GM15510 (cell line): ENCODE data around the gene TNNT3.

Source experiments
- POLR2A ChIP-seq: IDR thresholded peaks from 3 replicates; pipeline ENCODE4 v1.6.1; 2011; ENCODE audit warnings: borderline replicate concordance; ENCODE audit not compliant: insufficient read length; ENCODE audit errors: extremely low read depth

Gene TNNT3

DNA sequence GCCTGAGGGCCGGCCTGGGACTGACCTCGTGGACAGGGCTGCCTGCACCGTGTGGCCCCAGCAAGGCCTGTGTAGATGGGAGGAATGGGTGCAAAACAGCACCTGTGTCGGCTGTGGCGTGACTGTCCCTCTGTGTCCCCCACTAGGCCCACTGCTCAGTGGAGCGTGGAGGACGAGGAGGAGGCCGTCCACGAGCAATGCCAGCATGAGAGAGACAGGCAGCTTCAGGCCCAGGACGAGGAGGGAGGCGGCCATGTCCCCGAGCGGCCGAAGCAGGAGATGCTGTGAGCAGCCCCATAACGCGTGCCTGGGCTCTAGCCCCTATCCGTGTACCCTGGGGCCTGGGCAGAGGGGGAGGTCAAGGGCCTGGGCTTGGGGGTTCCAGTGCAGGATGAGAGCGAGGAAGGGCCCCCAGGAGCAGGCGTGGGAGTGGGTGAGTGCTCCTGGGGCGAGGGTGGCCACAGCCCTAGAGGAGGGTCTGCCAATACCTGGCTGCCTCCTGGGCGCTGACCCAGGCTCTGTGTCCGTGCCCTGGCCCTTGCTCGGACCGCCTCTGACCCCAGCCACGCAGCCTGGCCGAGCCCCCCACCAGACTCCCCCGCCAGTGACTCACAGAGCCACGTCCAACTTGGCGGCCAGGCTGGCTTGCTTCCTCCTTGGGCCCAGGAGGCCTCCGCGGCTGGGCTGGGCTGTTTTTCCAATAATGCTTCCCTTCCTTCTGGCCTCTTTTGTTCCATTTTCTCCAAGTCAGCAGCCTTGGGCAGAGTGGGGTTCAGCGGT, 39.4 kb upstream of the TNNT3 start:
- TF ChIP-seq POLR2A = no peak

- TF ChIP-seq POLR2A = no peak
Observed at GRCh38 chr11:1880746-1881441, 38.6 kb upstream of the TNNT3 start.

GRCh38 chr11:1881442-1882264, 37.9 kb upstream of the TNNT3 start:
- TF ChIP-seq POLR2A = no peak

GRCh38 chr11:1882265-1883238, 37.0 kb upstream of the TNNT3 start:
- TF ChIP-seq POLR2A = peak; percentile 8

- TF ChIP-seq POLR2A = no peak
Observed at GRCh38 chr11:1883346-1884302, 35.9 kb upstream of the TNNT3 start.

DNA sequence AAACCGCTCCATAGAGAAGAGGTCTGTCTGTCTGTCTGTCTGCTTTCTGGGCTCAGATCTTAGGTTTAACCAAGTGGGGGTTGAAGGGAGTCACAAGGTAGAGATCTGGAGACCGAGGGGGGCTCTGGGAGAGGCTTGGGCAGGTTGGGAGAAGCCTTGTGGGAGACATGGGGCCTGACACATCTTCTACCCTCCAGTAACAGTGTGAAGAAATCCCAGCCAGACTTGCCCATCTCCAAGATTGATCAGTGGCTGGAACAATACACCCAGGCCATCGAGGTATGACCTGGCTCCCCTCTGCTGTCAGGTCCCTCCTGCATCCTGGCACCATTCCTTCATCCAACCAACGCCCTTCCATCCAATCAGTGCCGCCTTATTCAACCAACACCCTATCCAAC, 35.2 kb upstream of the TNNT3 start:
- no peak for TF ChIP-seq POLR2A

- no peak for TF ChIP-seq POLR2A
Observed at GRCh38 chr11:1887451-1888346, 31.8 kb upstream of the TNNT3 start.

DNA sequence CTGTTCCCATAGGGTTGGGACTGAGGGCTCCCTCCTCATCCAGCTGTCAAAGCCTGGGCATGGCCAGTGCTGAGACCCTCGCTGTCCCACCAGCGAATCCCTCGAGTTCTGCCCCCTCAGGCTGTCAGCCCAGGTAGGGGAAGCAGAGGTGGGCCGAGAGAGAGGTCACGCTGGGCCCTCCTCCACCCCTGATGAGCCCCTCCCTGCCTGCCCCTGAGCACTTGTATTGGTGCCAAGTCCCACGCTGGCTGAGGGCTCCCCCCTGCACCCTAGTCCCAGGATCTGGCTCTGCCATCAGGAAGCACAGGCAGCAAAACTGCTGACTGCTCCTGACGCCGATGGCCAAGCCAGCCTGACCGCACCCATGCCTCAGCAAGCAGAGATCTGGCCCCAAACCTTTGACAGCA, 31.2 kb upstream of the TNNT3 start:
- no peak for TF ChIP-seq POLR2A

GRCh38 chr11:1888811-1889210, 30.7 kb upstream of the TNNT3 start:
- no peak for TF ChIP-seq POLR2A

DNA sequence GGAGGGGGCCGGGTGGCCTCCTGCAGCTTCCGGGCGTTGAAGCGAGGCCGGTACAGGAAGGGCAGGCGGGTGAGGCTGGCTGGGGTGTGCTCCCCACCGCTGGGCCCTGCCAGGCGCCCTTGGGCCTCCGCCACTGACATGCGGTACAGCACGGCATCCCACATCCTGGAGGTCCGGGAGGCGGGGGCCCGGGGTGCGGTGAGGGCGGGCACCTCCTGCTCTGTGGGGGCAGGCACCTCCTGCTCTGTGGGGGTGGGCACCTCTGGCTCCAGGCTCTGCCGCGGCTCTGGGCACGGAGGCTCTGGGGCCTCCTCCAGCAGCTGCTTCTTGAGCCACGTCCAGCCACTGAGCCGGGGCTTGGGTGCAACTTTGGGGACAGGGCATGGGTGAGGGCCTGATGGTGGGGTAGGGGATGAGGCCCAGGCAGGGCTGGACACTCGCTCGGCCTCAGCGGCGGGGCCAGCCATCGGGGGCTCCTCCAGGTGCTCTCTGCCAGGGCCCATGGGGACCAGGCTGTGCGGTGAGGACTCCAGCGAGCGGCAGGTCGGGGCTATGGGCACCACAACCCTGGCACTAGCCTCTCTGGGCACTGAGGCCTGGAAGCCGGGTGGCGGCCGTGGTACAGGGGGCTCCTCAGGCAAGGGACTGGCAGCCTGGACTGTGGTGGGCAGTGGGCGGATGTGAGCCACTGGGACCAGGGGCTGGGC, 30.1 kb upstream of the TNNT3 start:
- no peak for TF ChIP-seq POLR2A
